GM12865 (cell line): ENCODE measurements around the gene MFNG.

Source experiments
- DNase-seq: peaks from one replicate; pipeline ENCODE4 v3.0.0; 2010; ENCODE audit warnings: low read depth
- H3K4me3 ChIP-seq: 2 replicates; pipeline ENCODE4 v1.5.1; 2011; ENCODE audit warnings: mild to moderate bottlenecking, low read depth, low read length, control low read depth
- CTCF ChIP-seq: IDR thresholded peaks from 2 replicates; pipeline ENCODE4 v1.5.1; 2011; ENCODE audit warnings: low read length, control low read depth, low read depth, inconsistent platforms; ENCODE audit not compliant: insufficient read depth; ENCODE audit errors: missing control alignments

Gene MFNG

GRCh38 chr22:37519268-37520195, 33.3 kb upstream of the MFNG start, which contains the start of gene CARD10:
TSS of gene CARD10 (minus strand) at chr22:37519415. CDS start at chr22:37519200, 215 bp downstream.
- DNase-seq, result no peak
- no peak within 1 kb of the TSS; the same call in 1 of the 2 replicates for H3K4me3 ChIP-seq
- TF ChIP-seq CTCF, result no peak

GRCh38 chr22:37518509-37519267, 32.5 kb upstream of the MFNG start:
- DNase-seq, result no peak
- no peak overlapping the region; the same call in 1 of the 2 replicates for H3K4me3 ChIP-seq
- TF ChIP-seq CTCF, result no peak

GRCh38 chr22:37517826-37518450, 31.8 kb upstream of the MFNG start:
- no peak overlapping the region for H3K4me3 ChIP-seq
- DNase-seq, result no peak
- no peak for TF ChIP-seq CTCF

GRCh38 chr22:37516456-37516855, 30.3 kb upstream of the MFNG start:
- no peak overlapping the region for H3K4me3 ChIP-seq
- DNase-seq, result no peak
- TF ChIP-seq CTCF, result no peak

GRCh38 chr22:37515901-37516300, 29.7 kb upstream of the MFNG start:
- DNase-seq, result no peak
- no peak for TF ChIP-seq CTCF
- no peak overlapping the region for H3K4me3 ChIP-seq

GRCh38 chr22:37514526-37515051, 28.4 kb upstream of the MFNG start:
- TF ChIP-seq CTCF, result no peak
- no peak for DNase-seq
- no peak overlapping the region for H3K4me3 ChIP-seq
